PC-3 (cell line): ENCODE measurements around the gene KIF5A. TPM values are rescaled to one million over a fixed set of nuclear protein-coding genes. Genes with fewer than 3 reads are reported as not detected.

Experiments used
- ATAC-seq: fragments of 200-7000 bp; cut with Tn5 transposase; 2 replicates; pipeline ENCODE4 v1.9.1; 2020; ENCODE audit warnings: mild to moderate bottlenecking, moderate library complexity
- BruUV-seq: library from RNA; stranded (reverse); fragments of 400-500 nt; replicated peaks from 2 replicates; lab custom pipeline; 2021; lab: Mats Ljungman, UMichigan
- CTCF ChIA-PET: fragments of 300-600 bp; sonication (Branson Sonifier 250); formaldehyde crosslinking; loops from one replicate; lab custom pipeline; 2022; ENCODE audit warnings: antibody characterized with exemption; lab: Charles Lee
- POLR2A ChIA-PET: fragments of 300-600 bp; sonication (Branson Sonifier 250); formaldehyde crosslinking; loops from one replicate; lab custom pipeline; 2022; ENCODE audit warnings: antibody characterized with exemption; ENCODE audit not compliant: unreplicated experiment; lab: Charles Lee
- DNase-seq: peaks from one replicate; pipeline ENCODE4 v3.0.0-alpha.2; 2015
- H2AFZ ChIP-seq: fragments of 300-600 bp; sonication (generic); 2 replicates; pipeline ENCODE4 v1.6.0; 2016; ENCODE audit warnings: antibody characterized with exemption, low read length
- H3F3A ChIP-seq: fragments of 300-600 bp; sonication (generic); one replicate; pipeline ENCODE4 v1.6.0; 2017; ENCODE audit warnings: antibody characterized with exemption, low read length, control low read depth, mild to moderate bottlenecking; ENCODE audit not compliant: unreplicated experiment
- H3K27ac ChIP-seq: fragments of 300-600 bp; sonication (generic); 2 replicates; pipeline ENCODE4 v1.5.1; 2016; ENCODE audit warnings: mild to moderate bottlenecking, low read length
- H3K27me3 ChIP-seq: fragments of 300-600 bp; sonication (generic); 2 replicates; pipeline ENCODE4 v1.6.1; 2016; ENCODE audit warnings: low read length, mixed read lengths
- H3K36me3 ChIP-seq: fragments of 300-600 bp; sonication (generic); 2 replicates; pipeline ENCODE4 v1.6.1; 2016; ENCODE audit warnings: low read depth, mixed run types, low read length, mixed read lengths
- H3K4me1 ChIP-seq: fragments of 300-600 bp; sonication (generic); 2 replicates; pipeline ENCODE4 v1.5.1; 2016; ENCODE audit warnings: low read length; ENCODE audit not compliant: insufficient read depth
- H3K4me2 ChIP-seq: fragments of 300-600 bp; sonication (generic); 2 replicates; pipeline ENCODE4 v1.6.0; 2016; ENCODE audit warnings: low read length
- H3K4me3 ChIP-seq: fragments of 300-600 bp; sonication (generic); 2 replicates; pipeline ENCODE4 v1.5.1; 2016; ENCODE audit warnings: mild to moderate bottlenecking, low read length, mixed read lengths
- H3K79me2 ChIP-seq: fragments of 300-600 bp; sonication (generic); 2 replicates; pipeline ENCODE4 v1.6.1; 2017; ENCODE audit warnings: low read length, mixed read lengths
- H3K9ac ChIP-seq: fragments of 300-600 bp; sonication (generic); 2 replicates; pipeline ENCODE4 v1.6.0; 2016; ENCODE audit warnings: mild to moderate bottlenecking, low read length
- H3K9me2 ChIP-seq: fragments of 300-600 bp; sonication (generic); replicated peaks from 2 replicates; pipeline ENCODE4 v1.6.1; 2016; ENCODE audit warnings: mixed run types, low read length, mixed read lengths
- H3K9me3 ChIP-seq: fragments of 300-600 bp; sonication (generic); 2 replicates; pipeline ENCODE4 v1.6.1; 2016; ENCODE audit warnings: low read length, mixed read lengths
- H4K20me1 ChIP-seq: fragments of 300-600 bp; sonication (generic); 2 replicates; pipeline ENCODE4 v1.6.1; 2016; ENCODE audit warnings: low read length, mixed read lengths
- CTCF ChIP-seq: fragments of 300-600 bp; sonication (generic); conservative IDR thresholded peaks from 2 replicates; pipeline ENCODE4 v1.5.1; 2017; ENCODE audit warnings: antibody characterized with exemption, low read depth, mild to moderate bottlenecking, low read length
- EZH2 ChIP-seq: fragments of 300-600 bp; sonication (generic); IDR thresholded peaks from one replicate; pipeline ENCODE4 v1.6.1; 2017; ENCODE audit warnings: antibody characterized with exemption, mild to moderate bottlenecking, low read length; ENCODE audit not compliant: unreplicated experiment
- EZH2phosphoT487 ChIP-seq: fragments of 300-600 bp; sonication (generic); IDR thresholded peaks from 2 replicates; pipeline ENCODE4 v1.6.1; 2018; ENCODE audit warnings: mild to moderate bottlenecking, antibody characterized with exemption, low read length, borderline replicate concordance
- intact Hi-C: fragments of 100-400 bp; cut with micrococcal nuclease; formaldehyde crosslinking; loops from 2 replicates; pipeline ENCODE4 v1.9.0; 2023
- total RNA-seq: library from RNA; depleted of rRNA; stranded (reverse); fragments of >200 nt; gene quantifications from 2 replicates; pipeline ENCODE4 v1.2.3, GENCODE V29; 2014

Gene KIF5A
- total RNA-seq, 1 experiment from 2014 or later, result not detected

- ChIA-PET POLR2A (interaction anchor here (0.5 kb wide), 1 partner anchor 590 kb away, joined by 4 read pairs; no protein-coding TSS in a partner anchor), CTCF (interaction anchor here (0.6 kb wide), 1 partner anchor 23 kb away, joined by 4 read pairs; no protein-coding TSS in a partner anchor)
- Histone ChIP-seq H3K27ac (no peak overlapping the region), H3K4me2 (peak overlapping the region; percentile 99), H3K79me2 (peaks cover 12% of the 10 kb centered on the region), H3K9ac (0 out of 2 replicates have a peak overlapping the region, but pooled peaks have one; percentile 77), H2AFZ (peak overlapping the region; percentile 98; the same call in 1 of the 2 replicates), H3K27me3 (no peaks in the 10 kb centered on the region), H4K20me1 (no peaks in the 10 kb centered on the region), H3K9me2 (no peaks in the 10 kb centered on the region), H3K4me3 (peak overlapping the region; percentile 97), H3K9me3 (no peaks in the 10 kb centered on the region), H3F3A (no peaks in the 10 kb centered on the region), H3K4me1 (peaks cover 17% of the 10 kb centered on the region), H3K36me3 (no peaks in the 10 kb centered on the region; the same call in 1 of the 2 replicates)
- no TSS peak for BruUV-seq
- no peak for ATAC-seq
- DNase-seq, result no peak
- no peak for TF ChIP-seq CTCF
- no peak for TF ChIP-seq EZH2
- TF ChIP-seq EZH2phosphoT487, result no peak
- intact Hi-C loops, result no loop called here
Measured at GRCh38 chr12:57631566-57632072, 81.8 kb downstream of the KIF5A start.

- H3K9ac ChIP-seq, result peak overlapping the region; percentile 77
- POLR2A ChIA-PET, result no interaction called here
- H3K79me2 ChIP-seq, result peaks cover 12% of the 10 kb centered on the region
Measured at GRCh38 chr12:57632073-57632957, 82.5 kb downstream of the KIF5A start.

More at GRCh38 chr12:57632073-57632957, 82.5 kb downstream of the KIF5A start:
- intact Hi-C loops, result no loop called here
- Histone ChIP-seq H3K36me3 (no peaks in the 10 kb centered on the region; the same call in 1 of the 2 replicates), H3K4me2 (peak overlapping the region; percentile 99), H3K4me3 (peak overlapping the region; percentile 97), H3K27ac (no peak overlapping the region), H3K27me3 (no peaks in the 10 kb centered on the region), H4K20me1 (no peaks in the 10 kb centered on the region), H3K9me2 (no peaks in the 10 kb centered on the region), H3F3A (no peaks in the 10 kb centered on the region), H3K9me3 (no peaks in the 10 kb centered on the region), H2AFZ (peak overlapping the region; percentile 98), H3K4me1 (peaks cover 17% of the 10 kb centered on the region)
- ATAC-seq, result peak; percentile 39
- no peak for TF ChIP-seq EZH2phosphoT487
- TF ChIP-seq CTCF, result no peak
- no peak for TF ChIP-seq EZH2
- CTCF ChIA-PET, result interaction anchor here (1.0 kb wide), 1 partner anchor 49 kb away, joined by 6 read pairs; no protein-coding TSS in a partner anchor
- DNase-seq, result peak; percentile 25
- BruUV-seq, result no TSS peak
